Measurements from ENCODE around the gene RAN.
"Not testable (repeated sequence)": the region's sequence is repeated elsewhere in the genome, so short reads cannot be mapped to it uniquely, and the experiment has no call there.

Gene RAN

DNA sequence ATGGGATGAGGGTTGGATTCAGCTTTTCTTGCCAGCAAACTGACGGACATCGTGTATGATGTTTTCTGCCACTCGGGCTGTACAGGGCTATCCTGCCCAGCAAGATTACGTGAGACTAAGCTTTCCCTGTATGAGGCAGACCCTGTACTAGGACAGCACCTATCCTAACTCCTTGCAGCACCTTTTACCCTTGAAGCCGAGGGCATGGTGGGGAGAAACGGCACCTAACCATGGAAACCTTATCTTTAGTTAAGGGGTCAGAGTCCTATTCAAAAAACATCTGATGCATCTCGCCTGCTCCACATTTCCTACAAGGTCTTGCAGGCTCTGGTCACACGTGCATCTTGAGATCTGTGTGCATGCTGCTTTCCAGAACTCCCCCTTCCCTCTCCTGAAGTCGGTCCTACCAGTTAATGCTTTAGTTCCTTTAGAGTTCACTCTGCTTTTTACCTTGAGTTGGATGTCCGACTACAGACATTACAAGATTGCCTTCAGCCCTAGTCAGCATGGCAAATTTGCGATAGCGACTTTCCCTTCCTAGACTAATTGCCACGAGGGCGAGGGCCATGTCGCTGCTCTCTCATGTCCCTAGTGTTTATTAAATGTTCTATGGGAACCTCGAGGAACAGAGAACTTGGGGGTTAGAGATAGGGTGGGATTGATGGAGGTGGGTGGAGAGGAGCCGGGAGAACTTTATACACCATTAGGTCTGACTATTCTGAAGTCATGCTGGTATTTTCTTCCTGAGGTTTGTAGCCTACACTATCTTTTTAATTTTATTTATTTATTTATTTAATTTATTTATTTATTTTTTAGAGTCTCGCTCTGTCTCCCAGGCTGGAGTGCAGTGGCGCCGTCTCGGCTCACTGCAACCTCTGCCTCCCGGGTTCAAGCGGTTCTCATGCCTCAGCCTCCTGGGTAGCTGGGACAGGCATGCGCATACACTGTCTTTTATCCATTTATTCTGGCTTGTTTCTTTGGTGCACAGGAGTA, 6.6 kb downstream of the RAN start:
- DNase-seq (ENCODE audit: low read depth): no peak

DNA sequence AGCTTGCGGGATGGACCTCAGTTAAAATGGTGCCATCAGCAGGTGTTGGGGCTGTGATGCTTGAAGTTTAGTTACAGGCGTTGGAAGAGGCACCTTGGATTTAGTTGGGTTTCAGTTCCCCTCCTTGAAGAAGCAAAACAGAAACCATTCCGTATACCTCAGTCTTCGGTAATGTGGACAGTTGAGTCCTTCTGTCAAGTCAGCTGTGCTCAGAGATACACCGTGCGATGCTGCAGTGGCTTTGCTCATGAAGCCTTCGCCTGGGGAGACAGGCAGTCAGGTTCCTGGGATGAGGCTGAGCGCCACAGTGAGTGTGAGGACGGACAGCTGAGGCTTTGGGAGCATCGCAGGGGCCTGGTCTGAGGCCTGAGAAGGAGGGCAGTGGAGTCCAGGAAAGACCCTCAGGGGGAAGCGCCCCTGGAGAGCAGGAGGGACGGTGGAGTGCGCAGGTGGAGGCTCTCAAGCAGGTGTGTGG, 7.4 kb downstream of the RAN start:
- DNase-seq (ENCODE audit: low read depth): no peak

DNA sequence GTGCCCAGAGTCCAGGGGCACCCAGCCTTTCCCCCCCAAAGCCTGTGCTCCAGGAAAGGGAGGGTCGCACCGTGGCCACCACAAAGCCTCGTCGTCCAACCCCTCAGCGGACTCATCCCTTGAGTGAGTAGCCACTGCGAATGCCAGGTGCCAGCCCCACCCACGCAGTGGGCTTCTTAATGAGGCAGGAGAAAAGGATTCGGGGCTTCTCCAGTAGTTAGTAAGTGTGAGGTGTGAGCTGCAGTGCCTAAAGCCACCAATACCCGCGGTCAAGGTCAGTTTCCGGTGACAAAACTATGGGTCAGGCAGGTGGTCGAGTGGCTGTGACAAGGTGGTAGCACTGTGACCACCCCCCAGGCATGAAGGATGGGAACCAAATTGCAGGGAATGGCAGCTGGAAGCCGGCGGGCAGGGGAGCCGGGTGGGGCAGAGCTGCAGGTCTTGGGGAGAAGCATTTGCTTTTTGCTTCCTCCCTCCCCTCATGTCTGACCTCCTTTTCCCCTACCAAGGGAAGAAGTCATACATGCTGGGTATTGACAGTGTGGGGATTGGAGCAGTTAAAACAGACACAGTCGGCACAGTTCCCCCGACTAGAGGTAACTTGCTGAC, 8.0 kb downstream of the RAN start:
- no peak for DNase-seq (ENCODE audit: low read depth)

DNA sequence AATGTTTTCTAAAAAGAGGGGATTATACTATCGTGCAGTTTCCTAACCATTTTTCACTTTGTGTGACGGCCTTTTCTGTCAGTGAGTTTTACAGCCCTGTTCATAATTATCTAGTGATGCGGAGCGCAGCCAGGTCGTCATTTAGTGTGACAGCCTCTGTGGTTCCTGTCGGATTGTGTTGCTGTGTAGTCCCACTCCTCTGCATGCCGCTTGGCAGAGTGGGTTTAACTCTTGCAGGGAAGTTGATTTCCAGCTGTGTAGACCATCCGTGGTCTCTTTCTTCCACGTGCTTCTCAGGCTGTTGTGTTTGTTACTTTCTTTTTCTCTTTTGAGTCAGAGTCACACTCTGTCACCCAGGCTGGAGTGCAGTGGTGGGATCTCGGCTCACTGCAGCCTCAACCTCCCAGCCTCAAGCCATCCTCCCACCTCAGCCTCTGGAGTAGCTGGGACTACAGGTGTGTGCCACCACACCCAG, 8.6 kb downstream of the RAN start:
- DNase-seq (ENCODE audit: low read depth): no peak

DNA sequence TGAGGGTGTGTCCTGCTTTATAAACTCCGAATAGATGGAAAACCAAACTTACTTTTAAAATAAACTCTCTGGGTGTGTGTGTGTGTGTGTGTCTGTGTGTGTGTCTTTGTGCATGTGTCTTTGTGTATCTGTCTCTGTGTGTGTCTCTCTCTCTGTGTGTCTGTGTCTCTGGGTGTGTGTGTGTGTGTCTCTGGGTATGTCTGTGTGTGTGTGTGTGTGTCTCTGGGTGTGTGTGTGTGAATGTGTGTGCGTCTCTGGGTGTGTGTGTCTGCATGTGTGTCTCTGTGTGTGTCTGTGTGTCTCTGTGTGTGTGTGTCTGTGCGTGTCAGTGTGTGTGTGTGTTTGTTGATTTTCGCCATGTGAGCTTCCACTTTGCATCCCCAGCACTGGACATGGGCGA, 9.2 kb downstream of the RAN start:
- no peak for DNase-seq (ENCODE audit: low read depth)

DNA sequence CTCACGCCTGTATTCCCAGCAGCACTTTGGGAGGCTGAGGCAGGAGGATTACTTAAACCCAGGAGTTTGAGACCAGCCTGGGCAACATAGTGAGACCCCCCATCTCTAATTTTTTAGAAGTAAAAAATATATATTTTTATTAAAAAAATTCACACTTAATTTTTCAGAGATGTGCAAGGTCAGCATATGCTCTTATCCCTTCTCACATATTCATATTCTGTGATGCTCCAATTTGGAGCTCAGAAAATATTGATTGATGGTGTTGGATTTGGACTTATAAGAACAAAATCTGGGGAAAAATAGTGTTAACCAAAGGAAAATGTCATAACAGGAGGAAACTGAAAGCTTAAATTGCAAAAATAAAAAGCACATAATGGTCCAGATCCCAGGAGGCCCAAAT, 9.7 kb downstream of the RAN start:
- DNase-seq (ENCODE audit: low read depth): no peak

DNA sequence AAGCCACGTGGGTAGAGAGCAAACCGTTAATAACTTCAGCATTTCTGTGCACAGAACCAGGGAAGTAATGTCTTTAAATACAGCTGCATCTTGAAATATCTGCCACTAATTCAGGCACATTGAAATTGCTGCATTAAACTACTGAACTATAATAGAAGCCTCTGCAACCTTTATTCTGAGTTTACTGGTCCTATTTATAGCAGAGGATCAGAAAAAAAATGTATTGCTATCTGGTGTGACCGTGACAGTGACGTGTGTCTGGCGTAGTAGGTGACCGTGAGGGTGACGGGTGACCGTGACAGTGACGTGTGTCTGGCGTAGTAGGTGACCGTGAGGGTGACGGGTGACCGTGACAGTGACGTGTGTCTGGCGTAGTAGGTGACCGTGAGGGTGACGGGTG, 15.3 kb downstream of the RAN start:
- DNase-seq (ENCODE audit: low read depth): not testable (repeated sequence)

DNA sequence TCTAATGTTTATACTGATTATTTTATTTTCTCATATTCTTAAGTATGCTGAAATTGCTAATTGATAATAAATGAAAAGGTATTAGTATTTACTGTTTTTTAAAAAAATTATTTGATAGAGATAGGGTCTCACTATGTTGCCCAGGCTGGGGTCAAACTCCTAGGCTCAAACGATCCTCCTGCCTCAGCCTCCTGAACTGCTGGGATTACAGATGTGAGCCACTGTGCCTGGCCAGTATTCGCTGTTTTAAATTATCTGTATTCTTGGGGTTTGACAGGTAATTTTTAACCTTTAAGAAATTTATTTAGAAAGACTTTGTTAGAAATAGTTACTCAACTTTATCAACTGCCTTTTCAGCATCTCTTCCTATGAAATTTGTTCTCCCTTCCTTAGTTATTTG, 32.2 kb downstream of the RAN start:
- DNase-seq (ENCODE audit: low read depth): no peak

DNA sequence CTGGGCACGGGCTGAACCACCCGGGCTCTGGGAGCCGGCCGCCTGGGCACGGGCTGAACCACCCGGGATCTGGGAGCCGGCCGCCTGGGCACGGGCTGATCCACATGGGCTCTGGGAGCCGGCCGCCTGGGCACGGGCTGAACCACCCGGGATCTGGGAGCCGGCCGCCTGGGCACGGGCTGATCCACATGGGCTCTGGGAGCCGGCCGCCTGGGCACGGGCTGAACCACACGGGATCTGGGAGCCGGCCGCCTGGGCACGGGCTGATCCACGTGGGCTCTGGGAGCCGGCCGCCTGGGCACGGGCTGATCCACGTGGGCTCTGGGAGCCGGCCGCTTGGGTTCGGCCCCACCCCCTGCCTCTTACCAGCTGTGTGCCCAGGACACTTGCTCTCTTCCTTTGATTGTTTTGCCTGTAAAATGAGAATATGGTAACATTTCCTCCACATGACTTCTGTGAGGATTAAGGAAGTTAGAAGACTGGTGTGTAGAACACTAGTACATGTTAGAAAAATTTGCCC, 33.1 kb downstream of the RAN start:
- not testable (repeated sequence) for DNase-seq (ENCODE audit: low read depth)

DNA sequence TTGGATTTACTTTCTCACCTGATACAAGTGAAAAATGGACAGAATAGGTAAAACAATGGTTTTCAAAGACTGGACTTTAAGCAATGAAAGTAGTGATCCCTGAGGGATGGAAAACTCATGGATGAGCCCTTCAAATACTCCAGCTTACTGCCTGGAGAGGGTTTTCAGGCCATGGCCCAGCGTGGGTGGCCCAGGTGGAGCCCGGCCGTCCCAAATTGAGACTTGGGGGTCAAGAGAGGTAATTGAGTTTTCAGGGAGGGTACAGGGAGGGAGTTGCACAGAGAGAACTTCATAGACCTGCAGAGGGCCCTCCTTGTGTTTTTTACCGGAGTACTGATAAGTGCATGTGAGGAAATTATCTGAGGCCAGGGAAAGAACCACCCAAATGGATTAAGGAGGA, 37.2 kb downstream of the RAN start:
- DNase-seq (ENCODE audit: low read depth): no peak

DNA sequence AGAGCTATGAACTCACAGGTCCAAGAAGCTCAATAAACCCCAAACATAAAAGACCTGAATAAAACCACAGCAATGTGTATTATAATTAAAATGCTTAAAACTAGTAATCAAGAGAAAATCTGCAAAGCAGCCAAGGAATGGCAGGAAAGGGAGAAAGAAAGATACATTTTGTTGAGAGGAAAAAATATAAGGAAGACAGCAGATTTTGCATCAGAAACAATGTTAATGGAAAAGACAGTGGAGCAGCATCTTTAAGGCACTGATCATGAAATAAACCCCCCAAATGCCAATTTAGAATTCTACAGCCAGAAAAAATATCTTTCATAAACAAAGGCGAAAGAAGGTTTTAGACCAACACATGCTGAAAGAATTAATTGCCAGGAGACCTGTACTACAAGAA, 39.3 kb downstream of the RAN start:
- no peak for DNase-seq (ENCODE audit: low read depth)

DNA sequence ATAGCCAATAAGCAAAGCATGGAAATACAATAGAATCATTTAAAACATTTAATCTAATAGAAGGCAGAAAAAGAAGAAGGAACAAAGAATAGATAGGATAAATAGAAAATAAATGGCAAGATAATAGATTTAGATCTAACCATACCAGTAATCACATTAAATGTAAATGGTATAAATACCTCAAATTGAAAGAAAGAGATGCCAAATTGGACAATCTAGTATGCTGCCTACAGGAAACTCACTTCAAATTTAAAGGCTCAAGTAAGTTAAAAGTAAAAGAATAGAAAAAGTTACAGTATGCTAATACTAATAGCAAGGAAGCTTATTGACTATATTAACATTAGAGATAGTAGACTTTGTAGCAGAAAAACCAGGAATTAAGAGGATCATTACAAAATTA, 40.1 kb downstream of the RAN start:
- no peak for DNase-seq (ENCODE audit: low read depth)

DNA sequence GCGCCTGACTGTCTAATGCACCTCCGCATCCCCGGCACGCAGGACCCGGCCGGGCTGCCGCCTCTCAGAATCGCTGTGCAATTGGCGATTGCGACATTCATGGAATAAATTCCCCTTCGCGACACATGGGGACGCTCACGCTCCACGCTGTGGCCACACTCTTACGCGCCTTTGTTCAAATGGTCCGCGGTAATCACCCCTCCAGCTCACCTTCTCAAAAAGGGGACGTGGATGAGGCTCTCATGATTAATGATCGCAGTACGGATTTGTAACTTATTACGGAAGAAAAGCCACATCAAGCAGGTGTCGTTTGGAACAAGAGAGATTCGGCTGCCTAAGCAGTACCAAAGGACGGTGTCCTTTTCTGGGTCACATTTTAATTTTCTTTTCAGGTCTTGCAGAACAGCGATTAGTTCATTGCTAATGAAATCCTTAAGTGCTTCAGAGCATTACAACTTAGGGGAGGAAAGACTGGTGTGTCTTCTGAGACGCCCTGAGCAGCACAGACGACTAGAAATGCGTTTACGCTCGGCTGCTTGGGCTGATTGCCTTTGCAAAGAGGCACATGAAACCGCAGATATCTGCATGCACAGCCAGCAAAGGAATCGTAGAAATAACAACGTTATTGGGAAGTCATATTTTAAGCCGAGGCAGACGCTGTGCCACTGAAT, 44.5 kb downstream of the RAN start:
- no peak for DNase-seq (ENCODE audit: low read depth)

DNA sequence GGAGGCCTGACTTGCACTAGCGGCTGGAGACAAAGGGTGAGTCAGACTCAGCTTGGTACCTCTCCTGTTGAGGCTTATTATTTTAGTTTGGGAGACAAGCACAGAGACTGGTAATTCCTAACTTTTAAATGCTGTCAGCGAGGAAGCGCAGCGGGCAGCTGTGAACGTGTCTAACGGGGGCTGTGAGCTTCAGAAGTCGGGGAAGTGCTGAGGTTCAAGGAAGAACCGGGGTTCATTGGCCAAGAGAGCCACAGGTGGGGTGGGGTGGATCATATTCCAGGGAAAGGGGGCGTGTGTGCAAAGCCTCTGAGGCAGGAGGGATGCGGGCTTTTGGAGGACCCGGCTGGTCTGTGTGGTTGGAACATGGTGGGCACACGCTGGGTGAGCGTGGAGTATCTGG, 45.7 kb downstream of the RAN start:
- no peak for DNase-seq (ENCODE audit: low read depth)

DNA sequence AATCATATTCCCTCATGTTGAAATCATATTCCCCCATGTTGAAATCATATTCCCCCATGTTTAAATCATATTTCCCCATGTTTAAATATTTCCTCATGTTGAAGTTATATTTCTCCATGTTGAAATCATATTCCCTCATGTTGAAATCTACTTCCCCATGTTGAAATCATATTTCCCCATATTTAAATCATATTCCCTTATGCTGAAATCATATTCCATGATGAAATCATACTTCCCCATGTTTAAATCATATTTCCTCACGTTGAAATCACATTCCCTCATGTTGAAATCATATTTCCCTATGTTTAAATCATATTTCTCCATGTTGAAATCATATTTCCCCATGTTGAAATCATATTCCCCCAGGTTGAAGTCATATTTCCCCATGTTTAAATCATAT, 47.2 kb downstream of the RAN start:
- DNase-seq (ENCODE audit: low read depth): no peak

DNA sequence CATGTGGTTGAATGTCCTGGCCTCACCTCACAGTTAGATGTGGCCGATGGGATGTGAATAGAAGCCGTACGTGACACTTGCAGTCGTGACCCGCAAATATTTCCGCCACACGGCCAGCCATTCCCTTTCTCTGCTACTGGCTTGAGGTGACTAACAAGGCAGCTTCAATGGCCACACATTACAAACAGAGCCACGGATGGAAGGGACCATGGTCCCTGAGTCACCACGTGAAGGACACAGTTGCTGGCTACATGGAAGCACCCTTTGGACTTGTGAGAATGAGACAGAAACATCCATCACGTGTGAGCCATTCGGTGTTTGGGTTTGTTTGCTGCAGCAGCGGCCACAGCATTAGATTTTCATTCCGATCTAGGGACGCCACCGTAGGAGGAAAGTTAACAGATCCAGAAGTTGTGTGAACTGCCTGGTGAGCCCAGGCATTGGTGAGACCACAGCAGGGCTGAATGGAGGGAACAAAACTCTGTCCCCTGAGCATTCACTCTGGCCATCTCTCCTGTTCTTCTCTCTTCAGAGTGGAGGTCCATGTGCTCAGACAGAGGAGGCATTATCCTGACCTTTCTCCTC, 48.3 kb downstream of the RAN start:
- DNase-seq (ENCODE audit: low read depth): no peak

DNA sequence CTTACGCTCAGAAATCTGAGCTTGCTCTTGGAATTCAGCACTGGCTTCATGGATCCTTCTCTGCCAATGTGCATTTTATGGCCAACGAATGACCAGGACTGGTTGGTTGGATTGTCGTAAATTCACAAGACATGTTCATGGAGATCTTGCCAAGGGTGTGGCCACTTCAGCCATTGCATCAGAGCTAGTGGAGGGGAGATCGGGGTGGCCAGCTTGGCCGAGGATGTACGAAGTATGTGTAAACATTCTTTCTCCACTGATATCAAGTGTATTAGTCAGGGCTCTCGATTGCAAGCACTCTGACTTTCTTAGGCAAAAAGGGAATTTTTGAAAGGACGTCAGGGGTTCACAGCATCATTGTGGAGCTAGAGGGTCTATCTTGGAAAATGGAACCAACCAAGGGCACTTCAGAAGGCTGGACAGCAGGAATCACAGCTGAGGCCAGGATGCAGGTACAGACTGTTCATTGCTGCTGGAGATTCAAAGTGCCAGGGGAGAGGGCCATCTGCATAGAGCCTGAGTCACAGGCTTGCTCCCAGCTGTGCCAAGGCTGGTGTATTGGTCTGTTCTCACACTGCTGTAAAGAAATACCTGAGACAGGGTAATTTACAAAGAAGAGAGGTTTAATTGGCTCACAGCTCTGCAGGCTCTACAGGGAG, 49.0 kb downstream of the RAN start:
- no peak for DNase-seq (ENCODE audit: low read depth)

DNA sequence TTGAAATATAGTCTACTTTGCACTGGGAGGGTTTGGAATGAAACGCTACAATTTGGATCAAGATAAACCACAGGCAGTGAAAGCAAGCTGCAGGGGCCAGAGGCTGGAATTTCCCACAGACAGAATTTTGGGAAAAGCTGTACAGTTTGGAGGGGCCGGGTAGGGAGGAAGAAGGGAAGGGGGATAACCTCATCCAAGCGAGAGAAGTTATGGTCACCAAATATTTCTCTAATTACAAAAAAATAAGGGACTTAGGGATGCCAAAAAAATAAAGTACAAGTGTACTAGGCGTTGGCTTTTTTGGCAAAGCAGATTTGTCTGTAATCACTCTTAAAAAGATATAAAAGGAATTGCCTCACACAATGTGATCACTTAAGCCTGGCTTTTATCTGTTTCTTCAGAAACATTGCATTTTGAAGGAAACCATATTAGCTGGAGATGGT, 50.7 kb downstream of the RAN start:
- DNase-seq (ENCODE audit: low read depth): no peak

DNA sequence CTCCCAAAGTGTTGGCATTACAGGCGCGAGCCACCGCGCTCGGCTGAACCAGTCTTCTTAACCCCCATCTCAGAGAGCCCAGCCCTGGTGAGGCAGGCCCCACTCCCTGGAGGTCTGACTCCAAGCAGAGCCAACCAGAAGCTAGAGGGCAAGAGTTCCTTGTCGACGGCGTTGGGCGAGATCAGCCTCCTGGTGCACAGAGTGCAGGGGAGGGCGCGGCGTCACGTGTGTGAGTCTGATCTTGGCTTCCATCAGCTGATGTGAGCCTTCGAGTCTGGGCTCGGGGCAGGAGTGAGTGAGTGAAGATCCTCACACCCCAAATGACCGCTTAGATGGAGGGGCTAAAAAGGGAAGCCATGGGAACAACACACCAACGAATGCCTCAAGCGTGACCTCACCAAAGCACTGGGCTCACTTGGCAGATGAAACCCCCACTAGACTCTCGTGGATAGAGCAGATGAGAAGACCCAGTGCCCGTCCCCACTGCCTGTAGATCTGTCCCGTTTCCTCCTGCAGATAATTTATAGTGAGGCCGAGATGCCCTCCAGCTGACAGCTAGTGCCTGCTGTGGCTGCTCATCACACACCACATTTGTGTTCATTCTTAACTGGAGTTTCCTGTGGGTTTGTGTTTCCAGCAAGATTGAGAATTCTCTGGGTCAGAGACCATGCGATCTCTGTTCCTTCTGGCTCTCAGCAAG, 53.2 kb downstream of the RAN start:
- DNase-seq (ENCODE audit: low read depth): no peak

DNA sequence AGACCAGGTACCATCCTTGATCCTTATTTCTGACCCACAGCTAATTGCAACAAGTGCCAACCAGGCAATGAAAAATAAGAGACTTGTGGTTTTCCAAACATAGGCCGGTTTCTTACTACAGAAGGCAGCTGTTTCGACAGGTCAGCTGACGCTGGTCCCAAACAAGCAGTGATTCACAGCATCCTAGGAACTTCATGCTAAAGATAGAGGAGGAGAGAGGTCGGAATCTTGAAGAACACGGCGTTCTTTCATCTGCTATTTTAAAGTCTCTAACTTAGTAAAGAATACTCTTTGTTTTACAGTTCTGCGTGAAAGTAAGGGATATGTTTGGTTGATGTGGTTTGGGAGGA, 53.8 kb downstream of the RAN start:
- DNase-seq (ENCODE audit: low read depth): no peak
